Left ventricle myocardium inferior (tissue), 1 donor: ENCODE measurements around the gene SLC6A12. TPM values are rescaled to one million over a fixed set of nuclear protein-coding genes. Genes with fewer than 3 reads are reported as not detected.

ENCODE experiments used
- DNase-seq: peaks from one replicate; pipeline ENCODE4 v3.0.0-alpha.2; 2020
- H3K27ac ChIP-seq: fragments of 200-600 bp; replicated peaks from 2 replicates; pipeline ENCODE4 v1.8.0; 2021
- H3K27me3 ChIP-seq: fragments of 200-600 bp; 2 replicates; pipeline ENCODE4 v1.8.0; 2021; ENCODE audit warnings: low read depth
- H3K36me3 ChIP-seq: fragments of 200-600 bp; 2 replicates; pipeline ENCODE4 v1.8.0; 2021
- H3K4me1 ChIP-seq: fragments of 200-600 bp; 2 replicates; pipeline ENCODE4 v1.8.0; 2021
- H3K4me3 ChIP-seq: fragments of 200-600 bp; 2 replicates; pipeline ENCODE4 v1.8.0; 2021; ENCODE audit warnings: mild to moderate bottlenecking, moderate library complexity
- H3K9me3 ChIP-seq: fragments of 200-600 bp; replicated peaks from 2 replicates; pipeline ENCODE4 v1.8.0; 2021
- intact Hi-C: fragments of 100-400 bp; cut with micrococcal nuclease; formaldehyde crosslinking; loops from one replicate; pipeline ENCODE4 v1.11.0; 2022
- total RNA-seq: library from RNA; stranded (reverse); fragmentation: NEBNext Ultra II Directional; extraction: Animal tissue kit (Norgen Biotek cat#: 25700); gene quantifications from one replicate; pipeline ENCODE4 v1.2.1, GENCODE V29; 2021
- TF ChIP-seq, protein P1 (sequence below): fragments of 200-600 bp; IDR thresholded peaks from 2 replicates; pipeline ENCODE4 v1.8.0; 2021; ENCODE audit warnings: antibody characterized with exemption, mild to moderate bottlenecking, borderline replicate concordance
- donor health status: DM: no; HTN: yes; CAD: no; lungs with severe emphysema.

SLC6A12 gene
- total RNA-seq, 1 donor from 2014 or later: 1.2 TPM

- Histone ChIP-seq H3K27me3 (peaks cover 5% of the 10 kb centered on the region), H3K27ac (no peak overlapping the region), H3K9me3 (peaks cover 24% of the 10 kb centered on the region), H3K4me1 (no peaks in the 10 kb centered on the region), H3K36me3 (peaks cover 8% of the 10 kb centered on the region), H3K4me3 (no peak overlapping the region)
- TF ChIP-seq, protein P1, sequence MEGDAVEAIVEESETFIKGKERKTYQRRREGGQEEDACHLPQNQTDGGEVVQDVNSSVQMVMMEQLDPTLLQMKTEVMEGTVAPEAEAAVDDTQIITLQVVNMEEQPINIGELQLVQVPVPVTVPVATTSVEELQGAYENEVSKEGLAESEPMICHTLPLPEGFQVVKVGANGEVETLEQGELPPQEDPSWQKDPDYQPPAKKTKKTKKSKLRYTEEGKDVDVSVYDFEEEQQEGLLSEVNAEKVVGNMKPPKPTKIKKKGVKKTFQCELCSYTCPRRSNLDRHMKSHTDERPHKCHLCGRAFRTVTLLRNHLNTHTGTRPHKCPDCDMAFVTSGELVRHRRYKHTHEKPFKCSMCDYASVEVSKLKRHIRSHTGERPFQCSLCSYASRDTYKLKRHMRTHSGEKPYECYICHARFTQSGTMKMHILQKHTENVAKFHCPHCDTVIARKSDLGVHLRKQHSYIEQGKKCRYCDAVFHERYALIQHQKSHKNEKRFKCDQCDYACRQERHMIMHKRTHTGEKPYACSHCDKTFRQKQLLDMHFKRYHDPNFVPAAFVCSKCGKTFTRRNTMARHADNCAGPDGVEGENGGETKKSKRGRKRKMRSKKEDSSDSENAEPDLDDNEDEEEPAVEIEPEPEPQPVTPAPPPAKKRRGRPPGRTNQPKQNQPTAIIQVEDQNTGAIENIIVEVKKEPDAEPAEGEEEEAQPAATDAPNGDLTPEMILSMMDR: no peak
- no peak for DNase-seq
- intact Hi-C loops: no loop called here
Measured at GRCh38 chr12:234019-234418, 20.1 kb upstream of the SLC6A12 start.

GRCh38 chr12:233615-233968 lies 19.6 kb upstream of the SLC6A12 start:
- H3K4me1 ChIP-seq: no peaks in the 10 kb centered on the region
- no peak overlapping the region for H3K4me3 ChIP-seq
- no peak overlapping the region for H3K27ac ChIP-seq
- H3K27me3 ChIP-seq: peaks cover 5% of the 10 kb centered on the region
- peaks cover 8% of the 10 kb centered on the region for H3K36me3 ChIP-seq
- intact Hi-C loops: no loop called here
- TF ChIP-seq, protein P1: no peak
- H3K9me3 ChIP-seq: peaks cover 24% of the 10 kb centered on the region
- DNase-seq: no peak

GRCh38 chr12:232731-233614 lies 19.0 kb upstream of the SLC6A12 start:
- Histone ChIP-seq H3K9me3 (peaks cover 24% of the 10 kb centered on the region), H3K27ac (no peak overlapping the region), H3K27me3 (peaks cover 5% of the 10 kb centered on the region), H3K36me3 (peaks cover 8% of the 10 kb centered on the region), H3K4me1 (no peaks in the 10 kb centered on the region), H3K4me3 (no peak overlapping the region)
- intact Hi-C loops: no loop called here
- DNase-seq: no peak
- TF ChIP-seq, protein P1: no peak

DNA sequence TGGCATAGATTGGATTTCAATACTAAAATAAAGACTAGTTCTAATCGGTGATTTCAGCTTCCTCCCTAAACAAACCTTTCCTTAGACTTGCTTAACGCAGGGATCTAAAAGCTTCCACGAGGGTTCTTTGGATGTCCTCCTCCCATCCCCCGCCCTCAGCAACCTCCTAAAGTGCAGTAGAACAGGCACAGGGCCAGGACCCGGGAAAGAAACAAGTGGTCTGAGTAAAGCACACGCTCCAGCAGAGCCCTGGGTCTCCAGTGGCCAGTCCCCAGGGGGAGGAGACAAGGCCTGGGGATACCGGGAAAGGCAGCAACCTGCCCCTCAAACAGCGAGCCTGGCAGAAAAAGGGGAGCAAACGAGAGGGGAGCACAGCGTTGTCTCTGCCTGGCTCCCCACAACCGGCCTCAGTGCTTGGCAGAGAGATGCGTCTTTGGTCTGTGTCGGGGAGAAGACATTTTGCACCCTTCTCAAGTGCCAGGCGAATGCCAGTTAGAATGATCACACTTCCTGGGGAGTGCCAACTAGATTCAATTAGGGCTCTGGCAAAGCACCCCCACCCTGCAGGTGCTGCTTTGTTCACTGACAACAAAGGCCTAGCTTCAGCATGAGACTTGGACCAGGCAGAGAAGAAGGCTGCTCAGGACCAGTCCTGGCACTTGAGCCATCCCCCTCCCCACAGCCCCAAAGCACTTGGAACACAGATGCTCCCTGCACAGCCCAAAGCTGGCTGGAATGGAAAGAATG lies 17.1 kb upstream of the SLC6A12 start:
- DNase-seq: no peak
- Histone ChIP-seq H3K4me3 (no peak overlapping the region), H3K4me1 (no peaks in the 10 kb centered on the region), H3K36me3 (no peaks in the 10 kb centered on the region), H3K27ac (no peak overlapping the region), H3K27me3 (no peaks in the 10 kb centered on the region), H3K9me3 (peaks cover 13% of the 10 kb centered on the region)
- TF ChIP-seq, protein P1: no peak
- intact Hi-C loops: no loop called here

DNA sequence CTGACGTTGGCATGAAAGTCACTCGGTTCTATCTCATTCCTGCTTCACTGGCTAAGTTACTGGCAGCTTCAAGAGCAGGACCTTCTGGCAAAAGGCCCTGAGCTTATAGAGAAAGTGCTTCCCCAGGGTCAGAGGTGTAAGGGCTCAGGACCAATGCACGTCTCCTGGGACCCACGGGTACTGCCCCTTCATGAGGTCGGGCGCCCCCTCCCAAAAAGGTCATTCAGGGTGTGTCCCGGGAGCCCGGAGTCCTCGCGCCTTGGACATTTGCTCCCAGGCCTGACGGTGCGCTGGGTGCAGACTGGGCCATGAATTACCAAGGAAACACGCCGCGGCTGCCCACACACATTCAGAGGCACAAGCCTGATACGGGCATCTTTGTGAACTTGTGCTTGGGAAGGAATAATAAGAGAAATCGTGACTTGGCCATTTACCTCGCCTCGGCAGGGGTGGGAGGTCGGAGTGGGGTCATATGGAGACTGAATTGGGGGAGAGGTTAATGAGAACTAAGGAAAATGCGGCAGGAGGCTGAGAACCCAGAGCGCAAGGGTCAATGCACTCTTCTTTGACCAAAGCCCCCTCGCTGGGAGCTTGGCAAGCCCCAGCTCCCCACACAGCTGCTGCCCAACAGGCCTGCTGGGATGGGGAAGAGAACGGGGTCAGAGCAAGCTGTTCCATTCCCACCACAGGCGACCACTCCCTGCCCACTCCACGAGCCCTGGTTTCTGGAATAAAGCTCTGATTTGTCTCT lies 15.7 kb upstream of the SLC6A12 start:
- H3K27me3 ChIP-seq: no peaks in the 10 kb centered on the region
- H3K4me1 ChIP-seq: no peaks in the 10 kb centered on the region
- TF ChIP-seq, protein P1: no peak
- no peak overlapping the region for H3K4me3 ChIP-seq
- no peaks in the 10 kb centered on the region for H3K9me3 ChIP-seq
- intact Hi-C loops: no loop called here
- DNase-seq: no peak
- no peak overlapping the region for H3K27ac ChIP-seq
- H3K36me3 ChIP-seq: no peaks in the 10 kb centered on the region
